ENCODE data around the gene CDKL2. TPM values are rescaled to one million over a fixed set of nuclear protein-coding genes. Genes with fewer than 3 reads are reported as not detected.
"Not testable (repeated sequence)": the region's sequence is repeated elsewhere in the genome, so short reads cannot be mapped to it uniquely, and the experiment has no call there.

CDKL2 gene
- total RNA-seq, 1 experiment from 2014 or later, result 0.46 TPM

DNA sequence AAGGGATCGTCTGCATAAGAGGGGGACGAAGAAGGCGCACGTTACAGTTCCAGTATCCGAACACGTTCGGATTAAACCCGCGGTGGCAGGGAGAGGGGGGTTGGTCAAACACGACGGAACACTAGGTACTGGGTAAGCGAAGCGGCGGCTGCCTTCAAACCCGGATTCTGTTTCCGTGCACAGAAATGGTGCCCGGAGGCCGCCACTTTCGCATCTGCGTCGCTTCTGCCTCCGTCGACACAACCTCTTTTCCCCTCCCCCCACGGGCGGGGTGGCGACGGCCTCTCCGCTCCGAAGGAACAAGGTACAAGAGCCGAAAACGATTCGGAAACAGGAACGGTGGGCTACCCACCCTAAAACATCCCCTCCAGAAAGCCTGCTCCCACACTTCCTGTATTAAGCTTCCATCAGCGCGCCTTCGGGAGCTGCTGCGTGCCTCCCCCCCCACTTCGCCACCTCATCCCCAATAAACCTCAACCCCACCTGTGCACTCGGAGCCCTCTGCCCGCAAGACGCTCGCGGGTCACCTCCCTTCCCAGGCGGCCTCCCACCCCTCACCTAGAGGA, 42.2 kb upstream of the CDKL2 start:
- intact Hi-C loops (cut with micrococcal nuclease; ENCODE audit: unreplicated experiment), result loop anchor here (1.0 kb wide), 1 partner anchor 52 kb away; the partner anchor contains the start of gene USO1
- DNase-seq, result peak; percentile 34
- Histone ChIP-seq H3K9me3 (ENCODE audit: insufficient read depth, low read depth) (no peaks in the 10 kb centered on the region), H4K20me1 (ENCODE audit: insufficient read depth) (peaks cover 48% of the 10 kb centered on the region), H3K4me2 (peak overlapping the region; percentile 97), H3F3A (ENCODE audit: insufficient read depth, low read depth) (peaks cover 8% of the 10 kb centered on the region), H3K4me1 (replicated peaks; ENCODE audit: insufficient read depth) (peaks cover 17% of the 10 kb centered on the region), H3K79me2 (ENCODE audit: low read depth) (peaks cover 55% of the 10 kb centered on the region), H2AFZ (peak overlapping the region; percentile 83), H3K36me3 (ENCODE audit: low read depth) (no peaks in the 10 kb centered on the region), H3K27ac (peak overlapping the region; percentile 84), H3K4me3 (peak overlapping the region; percentile 96), H3K27me3 (ENCODE audit: insufficient read depth, low read depth) (no peaks in the 10 kb centered on the region), H3K9me2 (ENCODE audit: insufficient read depth) (no peaks in the 10 kb centered on the region)
- no peak for TF ChIP-seq EZH2 (IDR thresholded peaks at IDR 0.05; ENCODE audit: low read depth)
- TF ChIP-seq, protein P1, sequence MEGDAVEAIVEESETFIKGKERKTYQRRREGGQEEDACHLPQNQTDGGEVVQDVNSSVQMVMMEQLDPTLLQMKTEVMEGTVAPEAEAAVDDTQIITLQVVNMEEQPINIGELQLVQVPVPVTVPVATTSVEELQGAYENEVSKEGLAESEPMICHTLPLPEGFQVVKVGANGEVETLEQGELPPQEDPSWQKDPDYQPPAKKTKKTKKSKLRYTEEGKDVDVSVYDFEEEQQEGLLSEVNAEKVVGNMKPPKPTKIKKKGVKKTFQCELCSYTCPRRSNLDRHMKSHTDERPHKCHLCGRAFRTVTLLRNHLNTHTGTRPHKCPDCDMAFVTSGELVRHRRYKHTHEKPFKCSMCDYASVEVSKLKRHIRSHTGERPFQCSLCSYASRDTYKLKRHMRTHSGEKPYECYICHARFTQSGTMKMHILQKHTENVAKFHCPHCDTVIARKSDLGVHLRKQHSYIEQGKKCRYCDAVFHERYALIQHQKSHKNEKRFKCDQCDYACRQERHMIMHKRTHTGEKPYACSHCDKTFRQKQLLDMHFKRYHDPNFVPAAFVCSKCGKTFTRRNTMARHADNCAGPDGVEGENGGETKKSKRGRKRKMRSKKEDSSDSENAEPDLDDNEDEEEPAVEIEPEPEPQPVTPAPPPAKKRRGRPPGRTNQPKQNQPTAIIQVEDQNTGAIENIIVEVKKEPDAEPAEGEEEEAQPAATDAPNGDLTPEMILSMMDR (conservative IDR thresholded peaks at IDR 0.05), result no peak
- TSS peak; percentile 31 for BruUV-seq (replicated peaks)
- POLR2A ChIA-PET (ENCODE audit: unreplicated experiment), result interaction anchor here (0.6 to 0.7 kb wide), 2 partner anchors 122 to 335 kb away, joined by 6 to 7 read pairs; partner anchors contain the start of gene CXCL9
- CTCF ChIA-PET, result no interaction called here

DNA sequence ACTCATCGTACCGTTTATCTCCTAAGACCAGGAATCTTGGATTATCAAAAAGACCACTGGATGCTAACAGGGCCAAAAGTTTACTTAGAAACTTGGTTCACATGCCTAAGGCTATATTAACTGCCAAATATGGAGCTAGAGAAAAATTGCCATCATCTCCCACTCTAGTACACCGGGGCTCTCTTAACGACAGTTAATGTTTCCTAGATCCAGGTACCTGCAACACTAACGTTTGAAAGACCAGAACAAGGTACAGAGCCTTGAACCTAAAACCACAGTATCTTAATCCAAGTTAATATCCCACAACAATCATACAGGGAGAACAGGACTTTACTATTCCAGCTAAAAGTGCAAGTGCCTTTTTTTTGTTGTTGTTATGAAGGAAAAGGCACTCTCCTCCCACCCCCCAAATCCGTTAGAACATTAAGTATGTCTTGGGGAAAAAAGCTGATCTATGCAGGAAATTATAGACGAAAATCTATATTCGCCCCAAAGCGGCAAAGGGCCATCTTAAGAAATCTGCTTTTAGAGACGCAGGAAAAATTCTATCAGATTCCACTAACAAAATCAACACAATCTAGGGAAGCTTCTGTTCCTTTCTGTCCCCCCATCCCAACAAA, 41.6 kb upstream of the CDKL2 start:
- Histone ChIP-seq H3K4me2 (peak overlapping the region; percentile 97), H3K4me3 (peak overlapping the region; percentile 96), H3F3A (ENCODE audit: insufficient read depth, low read depth) (peaks cover 8% of the 10 kb centered on the region), H3K36me3 (ENCODE audit: low read depth) (no peaks in the 10 kb centered on the region), H3K27ac (peak overlapping the region; percentile 84), H3K9me3 (ENCODE audit: insufficient read depth, low read depth) (no peaks in the 10 kb centered on the region), H3K4me1 (replicated peaks; ENCODE audit: insufficient read depth) (peaks cover 17% of the 10 kb centered on the region), H2AFZ (peak overlapping the region; percentile 83), H4K20me1 (ENCODE audit: insufficient read depth) (peaks cover 51% of the 10 kb centered on the region), H3K79me2 (ENCODE audit: low read depth) (peaks cover 62% of the 10 kb centered on the region), H3K27me3 (ENCODE audit: insufficient read depth, low read depth) (no peaks in the 10 kb centered on the region), H3K9me2 (ENCODE audit: insufficient read depth) (no peaks in the 10 kb centered on the region)
- ChIA-PET POLR2A (ENCODE audit: unreplicated experiment) (interaction anchor here (0.6 to 0.7 kb wide), 3 partner anchors 77 to 335 kb away, joined by 6 to 8 read pairs (median 7); partner anchors contain the start of gene CXCL9), CTCF (no interaction called here)
- no peak for TF ChIP-seq EZH2 (IDR thresholded peaks at IDR 0.05; ENCODE audit: low read depth)
- TF ChIP-seq, protein P1 (conservative IDR thresholded peaks at IDR 0.05), result no peak
- no TSS peak for BruUV-seq (replicated peaks)
- DNase-seq, result no peak
- intact Hi-C loops (cut with micrococcal nuclease; ENCODE audit: unreplicated experiment), result no loop called here

DNA sequence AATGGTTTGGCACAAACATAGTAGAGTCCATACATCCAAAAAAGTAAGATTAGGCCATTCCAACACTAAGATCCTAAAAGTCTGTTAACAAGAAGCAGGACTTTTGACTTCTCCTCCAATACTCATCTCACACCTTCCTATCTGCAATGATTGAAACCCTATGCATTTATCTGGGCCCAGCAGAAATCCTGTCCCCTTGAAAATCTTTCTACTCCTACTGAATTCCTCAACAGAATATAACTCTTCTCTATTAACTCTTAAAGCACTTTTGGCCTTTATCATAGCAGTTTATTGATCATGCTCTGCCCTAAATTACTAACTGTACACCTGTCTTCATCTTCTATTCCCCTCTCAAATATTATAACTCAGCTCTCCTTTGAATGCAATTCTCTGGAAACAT, 38.3 kb upstream of the CDKL2 start:
- intact Hi-C loops (cut with micrococcal nuclease; ENCODE audit: unreplicated experiment), result no loop called here
- ChIA-PET POLR2A (ENCODE audit: unreplicated experiment) (no interaction called here), CTCF (no interaction called here)
- no peak overlapping the region for H3K27ac ChIP-seq
- H3K36me3 ChIP-seq (ENCODE audit: low read depth), result no peaks in the 10 kb centered on the region
- no peak overlapping the region for H3K4me2 ChIP-seq
- H3K4me3 ChIP-seq, result no peak overlapping the region
- H3K9me3 ChIP-seq (ENCODE audit: insufficient read depth, low read depth), result no peaks in the 10 kb centered on the region
- BruUV-seq (replicated peaks), result no TSS peak
- H3K27me3 ChIP-seq (ENCODE audit: insufficient read depth, low read depth), result no peaks in the 10 kb centered on the region
- no peak overlapping the region for H2AFZ ChIP-seq
- H3F3A ChIP-seq (ENCODE audit: insufficient read depth, low read depth), result peaks cover under 1% of the 10 kb centered on the region; the same call in 1 of the 2 replicates
- DNase-seq, result no peak
- peaks cover 93% of the 10 kb centered on the region for H3K79me2 ChIP-seq (ENCODE audit: low read depth)
- no peak for TF ChIP-seq EZH2 (IDR thresholded peaks at IDR 0.05; ENCODE audit: low read depth)
- TF ChIP-seq, protein P1 (conservative IDR thresholded peaks at IDR 0.05), result no peak
- peaks cover 73% of the 10 kb centered on the region for H4K20me1 ChIP-seq (ENCODE audit: insufficient read depth)
- no peaks in the 10 kb centered on the region for H3K9me2 ChIP-seq (ENCODE audit: insufficient read depth)
- H3K4me1 ChIP-seq (replicated peaks; ENCODE audit: insufficient read depth), result peaks cover 10% of the 10 kb centered on the region

DNA sequence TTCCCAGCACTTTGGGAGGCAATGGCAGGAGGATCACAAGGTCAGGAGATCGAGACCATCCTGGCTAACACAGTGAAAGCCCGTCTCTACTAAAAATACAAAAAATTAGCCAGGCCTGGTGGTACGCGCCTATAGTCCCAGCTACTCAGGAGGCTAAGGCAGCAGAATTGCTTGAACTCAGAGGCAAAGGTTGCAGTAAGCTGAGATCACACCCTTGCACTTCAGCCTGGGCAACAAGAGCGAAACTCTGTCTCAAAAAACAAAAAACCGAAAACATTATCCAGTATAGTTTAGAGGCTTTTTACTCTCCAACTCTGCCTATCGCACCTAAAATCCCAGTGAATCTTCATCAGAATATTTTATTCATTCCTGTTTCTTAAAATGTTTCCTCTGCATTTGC, 37.3 kb upstream of the CDKL2 start:
- H3F3A ChIP-seq (ENCODE audit: insufficient read depth, low read depth); H3K4me3 ChIP-seq; H3K27me3 ChIP-seq (ENCODE audit: insufficient read depth, low read depth); H3K36me3 ChIP-seq (ENCODE audit: low read depth); H3K9me2 ChIP-seq (ENCODE audit: insufficient read depth); H3K4me2 ChIP-seq; H3K9me3 ChIP-seq (ENCODE audit: insufficient read depth, low read depth); intact Hi-C loops (cut with micrococcal nuclease; ENCODE audit: unreplicated experiment); H2AFZ ChIP-seq; CTCF ChIA-PET; BruUV-seq (replicated peaks); DNase-seq; POLR2A ChIA-PET (ENCODE audit: unreplicated experiment): not testable (repeated sequence)
- Histone ChIP-seq H3K4me1 (replicated peaks; ENCODE audit: insufficient read depth) (peaks cover 10% of the 10 kb centered on the region), H3K27ac (0 out of 2 replicates have a peak overlapping the region, but pooled peaks have one; percentile 3), H4K20me1 (ENCODE audit: insufficient read depth) (peaks cover 79% of the 10 kb centered on the region), H3K79me2 (ENCODE audit: low read depth) (peaks cover 98% of the 10 kb centered on the region)

Data from PC-9 (cell line).